Stimulated activated CD4-positive, alpha-beta T cell treated with anti-CD3 and anti-CD28 coated beads, TNF-alpha, amount 100 ng/mL, for 24 hours (primary cell): ENCODE data around the gene ZBTB9.
A peak's percentile ranks its signal among the peaks of the same experiment; 100 is the strongest.

Source experiments
- DNase-seq, 3 experiments: peaks; one replicate each; pipeline ENCODE4 v3.0.0-alpha.2; 2020; ENCODE audit warnings: low read depth in 3 of 3

ZBTB9 gene

DNA sequence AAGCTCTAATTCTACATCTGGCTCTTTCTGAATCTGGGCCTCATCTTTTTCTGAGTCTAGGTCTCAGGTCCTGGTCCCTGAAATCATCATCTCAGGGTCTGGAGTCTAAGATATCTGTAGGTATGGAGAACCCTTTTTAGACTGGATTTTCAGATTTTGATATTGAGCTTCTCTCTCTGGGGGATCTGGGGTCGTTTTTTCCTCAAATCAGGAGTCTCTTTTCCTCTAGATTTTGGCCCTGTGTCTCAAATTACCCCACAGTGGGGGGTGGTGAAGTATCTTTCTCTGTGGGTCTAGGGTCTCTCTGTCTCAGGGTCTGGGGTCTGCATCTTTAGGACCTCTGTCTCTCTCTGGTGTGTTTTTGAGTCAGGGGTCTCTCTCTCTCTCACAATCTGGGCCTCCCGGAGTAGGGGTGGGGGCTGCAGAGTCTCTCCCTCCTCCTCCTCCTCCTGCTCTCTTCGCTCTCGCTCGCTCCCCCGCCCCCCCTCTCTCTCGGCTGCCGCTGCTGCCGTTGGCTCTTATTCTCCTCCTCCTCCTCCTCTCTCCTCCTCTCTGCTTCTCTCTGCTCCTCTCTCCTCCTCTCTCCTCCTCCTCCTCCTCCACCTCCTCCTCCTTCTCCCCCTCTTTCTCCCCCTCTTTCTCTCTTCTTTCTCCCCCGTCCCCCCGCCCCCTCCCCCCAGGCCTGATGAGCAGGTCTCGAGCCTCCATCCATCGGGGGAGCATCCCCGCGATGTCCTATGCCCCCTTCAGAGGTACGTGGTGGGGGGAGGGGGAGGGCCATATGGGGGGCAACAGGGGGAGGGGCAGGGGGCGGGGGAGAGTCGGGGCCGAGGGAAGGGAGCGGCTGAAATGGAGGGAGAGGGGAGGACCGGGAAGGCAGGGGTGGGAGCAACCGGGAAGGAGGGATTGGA lies 34.5 kb upstream of the ZBTB9 start, which contains the start of gene SYNGAP1:
Gene SYNGAP1 (plus strand): TSS at position 486 of the 911 bp plus-strand sequence. CDS start 200 bp downstream, at position 686.
- peak in 1 of 3 experiments; percentile 50 for DNase-seq

DNA sequence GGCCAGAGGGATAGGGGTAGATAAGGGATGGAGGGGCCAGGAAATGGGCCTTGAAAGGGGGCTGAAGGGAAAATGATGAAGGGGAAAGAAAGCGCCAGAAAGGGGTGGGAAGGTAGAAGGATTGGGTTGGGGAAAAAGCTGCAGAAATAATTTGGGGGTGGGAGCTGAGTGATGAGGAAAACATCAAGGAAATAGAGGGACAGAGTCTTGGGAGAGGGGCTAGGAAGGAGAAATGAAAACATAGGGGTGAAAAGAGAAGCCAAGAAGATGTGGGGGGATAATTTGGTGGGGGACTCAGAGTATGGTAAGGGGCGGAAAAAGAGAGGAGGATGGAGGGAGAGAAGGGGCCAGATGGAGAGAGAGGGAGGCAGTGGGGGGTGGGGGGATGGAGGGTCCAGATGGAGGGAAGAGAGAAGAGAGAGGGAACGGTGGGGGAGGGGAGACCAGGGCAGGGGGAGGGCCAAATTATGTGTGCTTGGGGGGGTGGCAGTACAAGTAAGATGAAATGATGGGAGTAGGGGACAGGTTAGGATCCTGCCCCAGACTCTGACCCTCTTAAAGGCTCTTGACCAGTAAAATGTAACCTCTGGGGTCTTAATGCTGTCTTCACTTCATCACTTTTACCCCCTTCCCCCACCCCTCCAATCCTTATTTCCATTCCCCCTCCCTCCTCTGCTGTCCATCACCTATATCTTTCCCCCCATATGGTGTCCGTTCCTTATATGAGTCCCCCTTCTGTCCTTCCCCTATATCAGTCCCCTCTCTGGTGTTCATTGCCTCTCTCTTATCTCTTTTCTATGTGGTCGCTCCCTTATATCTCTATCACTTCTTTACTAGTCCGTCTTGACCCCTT lies 33.7 kb upstream of the ZBTB9 start:
- DNase-seq, result no peak

DNA sequence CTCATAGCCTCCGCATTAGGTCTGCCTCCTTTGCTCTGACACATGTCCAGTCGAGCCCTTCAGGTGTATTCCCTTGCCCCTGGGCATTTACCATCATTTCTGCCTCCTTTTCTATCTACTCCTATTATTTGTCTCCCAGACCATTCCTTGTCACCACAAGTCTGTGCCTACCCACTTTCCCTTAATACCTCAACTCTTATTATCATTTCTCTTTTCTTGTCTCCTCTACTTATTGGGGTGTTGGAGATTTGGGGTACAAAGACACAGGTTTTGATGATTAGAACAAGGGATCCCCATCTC lies 33.1 kb upstream of the ZBTB9 start:
- no peak for DNase-seq

DNA sequence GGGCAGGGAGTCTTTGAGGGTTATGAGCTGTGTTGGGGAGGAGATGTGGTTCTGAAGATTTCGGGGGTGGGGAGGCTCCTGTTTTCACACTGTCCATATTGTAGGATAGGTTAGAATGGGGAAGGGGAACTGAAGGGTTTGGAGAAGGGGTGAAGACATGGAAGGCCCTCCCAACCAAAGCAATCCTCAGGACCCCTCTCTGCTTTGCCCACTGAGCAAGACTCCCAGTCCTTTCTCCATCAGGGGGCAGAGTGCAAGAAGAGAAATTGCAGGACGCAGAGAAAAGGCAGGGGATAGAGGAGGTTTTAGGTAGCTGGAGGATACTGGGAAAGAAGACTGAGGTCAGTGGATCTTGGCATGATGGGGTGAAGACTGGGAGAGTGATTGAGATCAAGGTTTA lies 30.6 kb upstream of the ZBTB9 start:
- DNase-seq, result no peak

DNA sequence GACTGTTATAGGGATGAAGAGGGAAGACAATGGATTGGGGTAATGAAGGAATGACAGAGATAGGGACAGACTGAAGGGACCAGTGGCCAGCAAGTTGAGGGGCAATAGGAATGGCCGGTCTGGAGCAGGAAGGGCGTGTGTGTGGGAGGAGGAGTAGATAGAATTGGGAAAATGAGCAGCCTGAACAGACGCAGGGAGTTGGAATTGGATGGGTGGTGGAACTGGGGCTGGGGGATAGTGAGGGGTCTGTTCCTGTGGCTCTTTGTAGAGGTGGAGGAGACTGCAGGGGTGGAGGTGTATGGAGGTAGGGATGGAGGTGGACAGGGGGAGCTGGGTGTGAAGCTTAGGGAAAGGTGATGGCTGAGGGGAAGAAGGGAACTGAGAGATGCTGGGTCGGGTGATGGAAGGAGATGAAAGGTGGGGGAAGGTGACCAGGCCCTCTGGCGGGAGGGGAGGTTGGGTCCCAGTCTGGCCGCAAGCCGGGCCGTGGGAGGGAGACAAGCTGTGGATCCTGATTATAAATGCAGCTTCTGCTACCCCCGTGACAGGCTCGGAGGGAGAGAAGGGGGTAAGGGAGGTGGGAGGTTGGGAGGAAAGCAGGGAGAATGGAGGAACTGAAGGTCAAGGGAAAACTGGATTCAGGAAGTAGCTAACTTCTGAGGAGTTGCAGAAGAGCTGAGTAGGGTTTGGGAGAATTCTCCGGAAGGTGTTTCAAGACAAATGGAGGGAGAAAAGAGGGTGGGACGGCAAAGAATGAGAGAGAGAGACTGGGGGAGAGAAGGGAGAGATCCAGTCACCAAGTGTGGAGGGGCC lies 29.3 kb upstream of the ZBTB9 start:
- no peak for DNase-seq

DNA sequence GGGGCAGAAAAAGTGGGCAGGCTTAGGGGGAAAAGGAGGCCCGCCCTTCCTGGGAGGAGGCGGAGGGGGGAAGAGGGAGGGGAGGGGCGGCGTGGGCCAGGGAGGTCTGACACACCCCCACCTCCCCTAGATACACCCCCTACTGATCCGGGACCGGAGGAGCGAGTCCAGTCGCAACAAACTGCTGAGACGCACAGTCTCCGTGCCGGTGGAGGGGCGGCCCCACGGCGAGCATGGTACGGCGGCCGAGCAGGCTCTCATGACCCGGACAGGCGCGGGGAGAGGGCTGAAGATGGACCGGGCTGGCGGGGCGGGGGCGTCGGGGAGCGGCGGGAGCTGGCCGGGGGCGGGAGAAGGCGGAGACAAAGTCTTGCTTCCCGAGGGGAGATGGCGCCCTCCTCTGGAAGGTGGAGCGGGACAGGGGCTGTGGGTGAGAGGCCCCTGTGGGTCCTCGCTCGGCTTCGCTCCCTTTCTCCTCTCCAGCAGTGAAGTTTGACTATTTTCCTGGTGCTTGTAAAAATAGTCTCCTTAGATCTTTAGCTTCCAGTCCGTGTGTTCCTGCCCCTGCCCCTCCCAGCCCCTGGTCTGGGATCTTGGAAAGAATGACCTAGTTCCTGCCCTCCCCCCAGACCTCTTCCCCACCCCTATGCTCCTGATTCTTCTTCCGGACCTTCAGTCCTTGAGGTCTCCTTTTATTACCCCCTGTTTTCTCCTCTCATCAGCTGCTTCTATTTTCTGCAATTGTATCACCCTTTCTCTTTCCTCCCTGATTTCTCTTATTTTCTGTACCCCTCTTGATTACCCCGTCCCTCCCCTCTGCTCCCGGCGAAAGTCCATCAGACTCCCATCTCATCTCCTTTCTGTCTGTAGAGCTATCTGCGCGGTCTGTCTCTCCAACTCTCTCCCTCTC lies 28.5 kb upstream of the ZBTB9 start:
- peak; percentile 50 to 86 (median 55) for DNase-seq

DNA sequence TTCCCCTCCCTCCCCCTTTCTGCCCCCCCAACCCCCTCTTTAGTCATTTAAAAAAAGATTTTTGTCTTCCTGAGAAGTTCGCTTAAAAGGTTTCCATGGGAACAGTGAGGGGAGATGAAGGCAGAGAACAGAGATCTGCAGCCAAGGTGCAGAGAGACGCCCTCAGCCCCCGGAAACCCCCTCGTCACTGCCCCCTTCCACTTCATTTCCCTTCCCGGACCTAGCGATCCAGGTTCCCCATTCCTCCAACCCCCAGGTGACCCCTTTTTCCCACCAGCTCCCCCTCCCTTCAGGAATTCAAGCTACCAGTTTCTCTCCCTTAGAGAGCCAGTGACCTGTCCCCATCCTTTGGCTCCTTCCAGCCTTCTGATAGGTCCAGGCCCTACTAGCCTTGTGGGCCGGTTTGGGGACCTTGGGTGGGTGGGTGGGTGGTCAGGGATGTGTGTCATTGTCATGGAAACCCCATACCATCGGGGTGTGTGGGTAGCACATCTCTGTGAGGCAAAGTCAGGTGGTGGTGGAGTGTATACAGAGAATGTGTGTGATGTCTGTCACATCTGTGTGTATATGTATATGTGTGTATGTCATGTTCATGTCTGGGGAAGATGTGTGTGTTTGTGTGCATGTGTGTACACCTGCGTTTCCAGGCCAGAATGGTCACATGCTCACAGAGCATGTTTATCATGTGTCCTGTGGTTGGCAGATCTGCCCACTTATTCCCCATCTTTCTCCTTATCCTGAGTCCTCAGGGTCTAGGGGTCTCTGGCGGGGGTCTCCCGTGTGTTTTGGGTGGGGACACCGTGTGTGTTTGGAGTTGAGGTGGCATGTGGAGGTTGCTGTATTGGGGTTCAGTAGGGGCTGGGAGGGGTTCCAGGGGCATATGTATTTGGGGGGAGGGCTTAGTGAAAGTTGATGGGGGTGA lies 27.5 kb upstream of the ZBTB9 start:
- DNase-seq, result no peak

DNA sequence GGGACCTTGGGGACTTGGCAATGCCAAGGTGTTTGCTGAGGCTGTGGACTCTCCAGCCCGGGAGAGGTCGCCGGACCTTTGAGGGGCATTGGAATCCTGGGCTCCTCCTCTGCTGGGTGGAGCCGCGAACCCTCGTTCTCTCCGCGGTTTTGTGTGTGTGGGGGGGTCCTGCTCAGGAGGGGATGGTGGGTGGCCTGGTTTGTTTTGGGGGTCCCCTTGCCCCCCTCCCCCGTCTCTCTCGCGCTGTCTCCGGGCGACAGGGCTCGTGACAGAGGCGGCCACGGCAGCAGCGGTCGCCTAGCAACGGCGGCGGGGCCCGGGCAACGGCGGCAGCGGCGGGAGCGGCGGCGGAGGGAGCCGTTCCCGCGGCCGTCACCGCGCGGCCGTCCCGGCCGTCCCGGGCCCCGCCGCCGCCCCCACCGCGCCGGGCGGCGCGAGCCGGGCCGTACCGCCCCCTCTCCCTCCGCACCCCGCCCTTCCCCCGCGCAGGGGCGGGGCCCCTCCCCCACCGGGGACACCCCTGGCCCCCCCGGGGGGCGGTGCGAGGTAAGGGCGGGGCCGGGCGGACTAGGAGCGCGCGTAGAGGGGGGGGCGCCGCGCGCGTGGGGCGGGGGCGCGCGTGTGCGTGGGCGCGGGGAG lies 26.7 kb upstream of the ZBTB9 start:
- DNase-seq, result peak in 1 of 3 experiments; percentile 54

DNA sequence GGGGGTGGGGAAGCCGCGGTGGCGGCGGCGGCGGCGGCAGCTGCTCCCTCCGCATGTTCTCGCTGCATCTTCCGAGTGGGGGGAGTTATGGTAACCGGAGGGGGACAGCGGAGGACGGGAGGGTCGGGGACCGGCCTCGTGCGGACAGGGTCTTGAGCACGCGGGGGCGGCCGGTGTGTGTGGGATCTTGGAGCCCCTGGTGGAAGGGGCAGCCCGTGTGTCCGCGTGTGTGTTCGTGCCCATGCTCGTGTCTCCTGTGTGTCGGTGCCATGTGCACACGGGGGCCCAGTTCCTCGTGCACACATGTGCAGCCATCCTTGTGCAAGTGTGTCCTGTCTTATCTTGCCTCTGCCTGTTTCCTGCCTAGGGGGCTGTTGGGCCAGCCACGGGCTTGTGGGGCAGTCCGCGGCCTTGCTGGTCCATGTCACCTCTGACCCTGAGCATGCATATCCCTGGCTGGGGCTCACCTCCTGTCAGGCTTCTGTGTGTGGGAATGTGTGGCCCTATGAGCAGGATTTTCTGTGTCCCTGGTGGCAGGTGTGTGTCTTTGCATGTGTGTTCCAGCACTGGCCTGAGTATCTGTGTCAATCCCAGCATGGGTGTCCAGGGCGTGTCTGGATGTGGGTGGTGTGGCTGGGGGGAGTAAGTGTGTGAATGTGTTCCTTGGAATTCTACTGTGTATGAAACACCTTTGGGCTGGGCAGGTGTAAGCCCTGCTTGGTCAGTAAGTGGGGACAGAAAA lies 26.0 kb upstream of the ZBTB9 start:
- DNase-seq, result peak in 1 of 3 experiments; percentile 33

DNA sequence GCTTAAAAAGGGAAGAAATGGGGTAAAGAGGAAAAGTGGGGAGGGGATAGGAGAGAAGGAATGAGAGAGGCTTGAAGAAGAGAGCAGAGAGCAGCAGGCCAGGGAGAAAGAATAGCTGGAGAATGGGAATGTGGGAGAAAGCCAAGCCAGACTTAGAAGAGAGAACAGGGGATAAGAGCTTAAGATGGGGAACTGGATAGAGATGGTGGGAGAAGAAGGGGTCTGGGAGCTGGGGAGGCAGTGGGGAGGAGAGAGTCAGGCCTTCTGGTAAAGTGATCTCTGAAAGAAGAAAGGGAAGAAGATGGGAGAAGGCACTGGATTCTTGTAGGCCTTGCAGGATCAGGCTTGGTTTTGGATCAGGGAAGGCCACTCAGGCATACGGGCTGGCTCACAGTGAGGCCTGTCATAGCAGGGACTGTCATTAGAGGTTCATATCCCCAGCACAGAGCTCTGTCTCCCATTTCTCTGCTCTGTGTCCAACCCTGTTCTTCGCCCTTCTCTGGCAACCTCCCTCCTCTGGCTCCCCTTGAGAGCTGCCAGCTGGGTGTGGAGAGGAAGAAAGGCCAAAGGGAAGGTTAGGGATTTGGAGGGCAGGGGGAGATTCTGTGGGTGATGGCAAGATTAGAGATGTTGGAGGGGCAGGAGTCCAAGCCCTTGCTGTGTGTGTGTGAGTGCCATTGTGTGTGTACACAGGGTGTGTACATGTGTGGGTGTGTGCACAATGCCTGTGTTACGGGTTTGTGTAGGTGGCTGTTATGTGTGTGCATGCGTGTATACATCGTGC lies 25.2 kb upstream of the ZBTB9 start:
- no peak for DNase-seq

DNA sequence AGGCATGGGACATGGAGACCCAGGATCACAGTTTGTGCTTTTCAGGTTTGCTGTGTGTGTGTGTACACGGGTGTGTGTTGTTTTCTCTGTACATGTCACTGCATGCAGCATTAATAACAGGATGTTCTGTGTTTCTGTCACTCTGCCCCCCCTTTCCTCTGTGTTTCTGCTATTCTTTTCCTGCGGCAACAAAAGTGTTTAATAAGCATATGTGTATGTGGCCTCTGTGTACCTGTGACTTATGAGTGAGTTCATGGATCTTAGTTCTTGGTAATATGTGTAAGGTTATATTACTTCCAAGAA lies 24.7 kb upstream of the ZBTB9 start:
- no peak for DNase-seq

DNA sequence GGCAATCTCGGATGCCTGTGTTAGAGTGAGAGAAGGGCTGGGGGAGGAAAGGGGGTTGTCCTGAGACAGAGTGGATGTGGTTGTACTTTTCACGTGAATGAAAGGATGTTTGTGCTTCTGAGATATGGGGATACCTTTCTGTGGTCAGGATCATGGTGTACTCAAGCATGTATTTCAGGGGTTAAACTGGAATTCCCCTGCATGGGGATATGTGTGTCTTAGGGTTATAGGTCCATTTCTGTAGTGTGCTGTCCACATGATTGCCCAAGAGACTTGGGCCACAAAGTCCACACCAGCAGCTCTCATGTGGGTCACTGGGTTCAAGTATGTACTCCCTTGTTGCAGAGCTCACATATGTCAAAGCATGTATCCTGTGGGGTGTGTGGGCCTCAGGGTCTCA lies 24.0 kb upstream of the ZBTB9 start:
- no peak for DNase-seq

DNA sequence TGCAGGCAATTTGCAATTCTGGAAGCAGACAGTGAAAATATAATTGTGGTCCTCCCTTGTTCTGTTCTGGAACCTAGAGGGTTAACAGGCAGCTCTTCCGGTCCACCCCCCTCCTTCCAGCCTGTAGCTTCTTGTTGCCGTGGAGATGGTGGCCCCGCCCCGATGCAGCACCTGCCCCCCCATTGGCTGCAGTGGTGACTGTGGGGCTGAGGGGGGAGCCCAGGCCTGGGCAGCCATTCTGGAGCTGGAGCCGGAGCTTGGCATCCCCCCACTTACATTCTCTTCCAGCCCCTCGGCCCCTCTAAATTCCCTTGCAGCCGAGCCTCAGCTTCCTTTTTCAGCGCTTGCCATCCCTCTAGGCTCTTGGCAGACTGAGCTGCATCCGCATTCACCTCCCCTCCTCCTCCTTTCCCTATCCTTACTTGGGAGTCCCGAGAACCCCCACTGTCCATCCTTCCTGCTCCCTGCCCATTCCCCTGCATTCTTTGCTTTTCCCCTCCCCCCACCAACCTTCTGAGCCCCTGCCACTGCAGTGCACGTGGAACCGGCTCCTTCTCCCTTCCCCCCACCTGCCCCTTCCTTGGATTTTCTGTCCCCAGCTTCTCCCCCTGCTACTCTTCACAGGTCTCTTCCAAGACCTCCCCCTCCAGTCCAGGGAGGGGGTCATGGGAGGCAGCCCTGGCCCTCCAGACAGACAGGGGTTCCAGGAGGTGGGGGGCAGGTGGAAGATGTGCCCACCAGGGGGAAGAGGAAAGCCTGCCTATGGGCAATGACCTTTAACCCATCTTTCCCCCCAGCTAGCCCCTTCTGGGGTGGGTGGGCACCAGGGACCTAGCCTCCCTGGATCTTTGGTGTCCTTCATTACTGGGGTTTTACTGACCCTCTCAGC lies 23.1 kb upstream of the ZBTB9 start:
- DNase-seq, result peak; percentile 64 to 78 (median 64)

DNA sequence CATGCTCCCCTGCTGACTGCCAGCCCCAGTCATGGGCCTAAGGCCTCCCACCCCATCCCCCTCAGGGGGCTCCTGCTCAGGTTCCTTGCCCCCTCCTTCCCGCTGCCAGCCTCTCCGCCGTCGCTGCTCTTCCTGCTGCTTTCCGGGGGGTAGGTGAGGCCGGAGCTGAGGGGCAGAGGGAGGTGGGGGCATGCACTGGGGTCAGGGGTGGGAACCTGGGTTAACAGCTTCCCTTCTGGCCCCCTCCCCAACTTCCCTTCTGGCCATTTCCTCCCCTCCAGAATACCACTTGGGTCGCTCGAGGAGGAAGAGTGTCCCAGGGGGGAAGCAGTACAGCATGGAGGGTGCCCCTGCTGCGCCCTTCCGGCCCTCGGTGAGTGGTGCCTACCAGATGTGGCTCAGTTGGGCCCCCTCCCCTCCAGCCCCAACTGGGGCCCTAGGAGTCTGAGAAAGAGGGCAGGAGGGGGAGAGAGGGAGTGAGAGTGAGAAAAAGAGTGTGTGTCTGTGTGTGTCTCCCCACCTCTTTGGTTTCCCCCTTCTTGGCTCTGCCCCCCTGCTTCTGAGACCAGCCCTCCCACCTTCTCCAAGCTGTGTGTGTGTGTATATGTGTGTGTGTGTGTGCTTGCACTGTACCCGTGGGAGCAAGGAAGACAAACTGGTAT lies 22.4 kb upstream of the ZBTB9 start:
- DNase-seq, result no peak

DNA sequence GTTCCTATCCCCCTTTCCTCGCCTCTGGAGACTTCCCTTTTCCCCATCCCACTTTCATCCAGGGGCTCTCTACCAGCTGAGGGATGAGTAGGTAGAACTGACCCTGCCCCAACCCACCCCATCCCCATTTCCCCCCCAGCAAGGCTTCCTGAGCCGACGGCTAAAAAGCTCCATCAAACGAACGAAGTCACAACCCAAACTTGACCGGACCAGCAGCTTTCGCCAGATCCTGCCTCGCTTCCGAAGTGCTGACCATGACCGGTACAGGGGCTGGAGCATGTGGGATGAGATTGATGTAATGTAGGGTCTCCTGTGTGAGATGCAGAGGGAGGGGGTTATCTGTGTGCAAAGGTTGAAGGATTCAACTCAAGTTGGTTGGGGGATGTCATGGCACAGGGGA lies 21.8 kb upstream of the ZBTB9 start:
- no peak for DNase-seq

DNA sequence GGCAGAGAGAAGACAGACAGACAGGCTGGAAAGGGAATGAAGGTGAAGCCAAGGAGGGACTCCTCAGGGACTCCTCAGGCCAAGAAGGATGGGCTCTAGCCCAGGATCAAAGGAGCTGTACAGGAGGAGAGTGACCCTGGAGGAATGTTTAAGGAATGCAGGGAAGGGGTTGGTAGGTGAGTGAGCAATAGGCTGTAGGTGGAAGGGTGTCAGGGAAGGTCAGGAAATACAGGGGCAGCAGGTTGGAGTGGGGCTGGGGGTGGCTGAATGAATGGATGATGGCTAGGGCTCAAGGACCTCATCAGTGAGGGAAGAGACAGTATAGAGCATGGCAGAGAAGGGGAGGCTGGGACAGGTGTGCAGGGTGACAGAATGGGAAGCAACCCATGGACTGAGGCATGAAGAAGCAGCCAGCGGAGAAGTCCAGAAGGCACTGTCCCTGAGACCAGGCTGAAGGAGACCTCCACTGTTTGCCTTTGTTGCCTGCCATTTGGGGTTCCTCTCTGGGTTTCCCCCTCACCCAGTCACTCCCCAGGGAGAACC lies 21.3 kb upstream of the ZBTB9 start:
- DNase-seq, result no peak
